ENCODE measurements around the gene CAMTA1. TPM values are rescaled to one million over a fixed set of nuclear protein-coding genes. Genes with fewer than 3 reads are reported as not detected.
A peak's percentile ranks its signal among the peaks of the same experiment; 100 is the strongest.

Gene CAMTA1
- polyA plus RNA-seq, 1 donor from 2014 or later: 162 TPM

DNA sequence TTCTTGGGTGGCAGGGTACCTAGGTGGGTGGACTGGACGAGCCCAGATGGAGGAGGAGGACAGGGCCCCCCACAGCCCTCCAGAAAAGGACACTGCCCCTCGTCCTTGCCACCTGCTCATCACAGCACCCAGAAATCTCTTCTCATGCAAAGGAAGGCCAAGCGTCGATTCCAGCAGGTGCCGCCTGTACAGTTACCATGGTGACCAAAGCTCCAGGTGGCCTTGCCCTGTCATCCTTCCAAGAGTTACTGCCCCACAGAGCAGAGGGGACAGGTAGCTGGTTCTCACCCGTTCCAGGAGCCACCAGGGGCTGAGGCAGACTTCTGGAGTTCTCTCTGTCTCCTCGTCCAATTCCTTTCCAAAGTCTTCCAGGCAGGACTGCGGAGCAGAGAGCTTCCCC is 865.9 kb downstream of the CAMTA1 start:
- no peaks in the 10 kb centered on the region for H3K9me2 ChIP-seq (ENCODE audit: insufficient read depth, low read length)
- no peaks in the 10 kb centered on the region for H3K27me3 ChIP-seq (ENCODE audit: insufficient read depth, low read depth, low read length)
- H3K4me3 ChIP-seq (ENCODE audit: low read length): peak overlapping the region; percentile 46
- no peaks in the 10 kb centered on the region for H4K20me1 ChIP-seq (ENCODE audit: insufficient read depth)
- H3K4me2 ChIP-seq (ENCODE audit: low read length): peak overlapping the region; percentile 23
- H3K9me3 ChIP-seq (ENCODE audit: low read length): no peaks in the 10 kb centered on the region
- TF ChIP-seq MXI1 (conservative IDR thresholded peaks at IDR 0.05; ENCODE audit: poor library complexity, severe bottlenecking) (no peak), SMC3 (conservative IDR thresholded peaks at IDR 0.05; ENCODE audit: poor library complexity) (no peak), POLR2AphosphoS5 (IDR thresholded peaks at IDR 0.05) (no peak), RAD21 (conservative IDR thresholded peaks at IDR 0.05) (no peak), EZH2 (IDR thresholded peaks at IDR 0.05; ENCODE audit: borderline replicate concordance, insufficient read depth, low read length, poor library complexity, severe bottlenecking) (no peak), TAF1 (IDR thresholded peaks at IDR 0.05; ENCODE audit: low read depth) (no peak), EP300 (conservative IDR thresholded peaks at IDR 0.05; ENCODE audit: poor library complexity, severe bottlenecking) (no peak), REST (IDR thresholded peaks at IDR 0.05; ENCODE audit: borderline replicate concordance) (no peak)
- TF ChIP-seq, protein P1, sequence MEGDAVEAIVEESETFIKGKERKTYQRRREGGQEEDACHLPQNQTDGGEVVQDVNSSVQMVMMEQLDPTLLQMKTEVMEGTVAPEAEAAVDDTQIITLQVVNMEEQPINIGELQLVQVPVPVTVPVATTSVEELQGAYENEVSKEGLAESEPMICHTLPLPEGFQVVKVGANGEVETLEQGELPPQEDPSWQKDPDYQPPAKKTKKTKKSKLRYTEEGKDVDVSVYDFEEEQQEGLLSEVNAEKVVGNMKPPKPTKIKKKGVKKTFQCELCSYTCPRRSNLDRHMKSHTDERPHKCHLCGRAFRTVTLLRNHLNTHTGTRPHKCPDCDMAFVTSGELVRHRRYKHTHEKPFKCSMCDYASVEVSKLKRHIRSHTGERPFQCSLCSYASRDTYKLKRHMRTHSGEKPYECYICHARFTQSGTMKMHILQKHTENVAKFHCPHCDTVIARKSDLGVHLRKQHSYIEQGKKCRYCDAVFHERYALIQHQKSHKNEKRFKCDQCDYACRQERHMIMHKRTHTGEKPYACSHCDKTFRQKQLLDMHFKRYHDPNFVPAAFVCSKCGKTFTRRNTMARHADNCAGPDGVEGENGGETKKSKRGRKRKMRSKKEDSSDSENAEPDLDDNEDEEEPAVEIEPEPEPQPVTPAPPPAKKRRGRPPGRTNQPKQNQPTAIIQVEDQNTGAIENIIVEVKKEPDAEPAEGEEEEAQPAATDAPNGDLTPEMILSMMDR (IDR thresholded peaks at IDR 0.05; ENCODE audit: poor library complexity, severe bottlenecking): no peak
- H2AFZ ChIP-seq (ENCODE audit: low read depth, low read length): no peak overlapping the region
- peak overlapping the region; percentile 71 for H3K27ac ChIP-seq (ENCODE audit: low read length)
- H3K9ac ChIP-seq (ENCODE audit: low read length): peak overlapping the region; percentile 26
- H3K79me2 ChIP-seq (replicated peaks; ENCODE audit: insufficient read depth, low read length): no peaks in the 10 kb centered on the region
- no peaks in the 10 kb centered on the region for H3F3A ChIP-seq (ENCODE audit: insufficient read depth, low read length, poor library complexity, severe bottlenecking)
- no peaks in the 10 kb centered on the region for H3K36me3 ChIP-seq (ENCODE audit: insufficient read depth, low read length)

- peaks cover 3% of the 10 kb centered on the region for H3F3A ChIP-seq (ENCODE audit: insufficient read depth, low read length, poor library complexity, severe bottlenecking)
- H4K20me1 ChIP-seq (ENCODE audit: insufficient read depth): no peaks in the 10 kb centered on the region
- H3K4me3 ChIP-seq (ENCODE audit: low read length): no peak overlapping the region
- H3K9me2 ChIP-seq (ENCODE audit: insufficient read depth, low read length): no peaks in the 10 kb centered on the region
- H3K79me2 ChIP-seq (replicated peaks; ENCODE audit: insufficient read depth, low read length): no peaks in the 10 kb centered on the region
- H3K9ac ChIP-seq (ENCODE audit: low read length): no peak overlapping the region
- H3K27me3 ChIP-seq (ENCODE audit: insufficient read depth, low read depth, low read length): no peaks in the 10 kb centered on the region
- TF ChIP-seq POLR2AphosphoS5 (IDR thresholded peaks at IDR 0.05) (no peak), TAF1 (IDR thresholded peaks at IDR 0.05; ENCODE audit: low read depth) (no peak), SMC3 (conservative IDR thresholded peaks at IDR 0.05; ENCODE audit: poor library complexity) (no peak), RAD21 (conservative IDR thresholded peaks at IDR 0.05) (no peak), MXI1 (conservative IDR thresholded peaks at IDR 0.05; ENCODE audit: poor library complexity, severe bottlenecking) (no peak), REST (IDR thresholded peaks at IDR 0.05; ENCODE audit: borderline replicate concordance) (no peak), EZH2 (IDR thresholded peaks at IDR 0.05; ENCODE audit: borderline replicate concordance, insufficient read depth, low read length, poor library complexity, severe bottlenecking) (no peak), EP300 (conservative IDR thresholded peaks at IDR 0.05; ENCODE audit: poor library complexity, severe bottlenecking) (no peak)
- TF ChIP-seq, protein P1 (IDR thresholded peaks at IDR 0.05; ENCODE audit: poor library complexity, severe bottlenecking): no peak
- H3K9me3 ChIP-seq (ENCODE audit: low read length): no peaks in the 10 kb centered on the region
- H3K27ac ChIP-seq (ENCODE audit: low read length): peak overlapping the region; percentile 71
- no peak overlapping the region for H2AFZ ChIP-seq (ENCODE audit: low read depth, low read length)
- H3K4me2 ChIP-seq (ENCODE audit: low read length): no peak overlapping the region
- H3K36me3 ChIP-seq (ENCODE audit: insufficient read depth, low read length): no peaks in the 10 kb centered on the region
Measured at GRCh38 chr1:7652061-7652460, 866.8 kb downstream of the CAMTA1 start.

All from neural cell (in vitro differentiated cells).